ENCODE data around the gene SOCS1.

SOCS1 gene

DNA sequence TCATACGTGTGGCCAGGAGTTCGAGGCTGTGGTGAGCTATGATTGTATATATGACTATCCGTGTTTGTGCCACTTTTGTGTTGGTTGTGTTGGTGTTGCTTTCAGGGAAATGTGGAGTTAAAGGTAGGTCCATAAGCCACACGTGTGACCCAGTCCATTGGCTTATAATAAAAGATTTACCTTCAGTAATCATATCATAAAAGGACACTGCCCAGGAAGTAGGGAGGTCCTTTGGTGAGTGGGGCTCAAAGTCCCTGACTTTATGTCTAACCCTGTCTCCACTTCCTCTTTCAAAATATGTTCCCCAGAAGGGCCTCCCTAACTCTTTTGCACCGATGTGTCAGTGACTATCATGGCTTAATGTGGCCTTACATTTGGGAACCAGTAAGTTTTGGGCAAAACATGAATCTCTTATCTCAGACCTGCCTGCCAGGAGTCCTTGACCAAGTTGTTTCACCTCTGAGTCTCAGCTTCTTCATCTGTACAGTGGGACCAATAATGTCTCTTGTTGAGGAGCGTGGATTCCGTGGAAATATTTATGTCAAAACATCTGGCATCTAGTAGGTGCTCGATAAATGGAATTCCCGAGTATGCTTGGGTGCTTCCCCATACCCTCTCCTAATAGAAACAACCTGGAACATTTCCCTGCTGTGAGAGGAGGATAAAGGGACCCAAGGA, 8.3 kb upstream of the SOCS1 start:
- no peak overlapping the region for H3K27ac ChIP-seq
- TF ChIP-seq ZFX (IDR thresholded peaks at IDR 0.05; ENCODE audit: borderline replicate concordance): no peak
- TF ChIP-seq, protein P1, sequence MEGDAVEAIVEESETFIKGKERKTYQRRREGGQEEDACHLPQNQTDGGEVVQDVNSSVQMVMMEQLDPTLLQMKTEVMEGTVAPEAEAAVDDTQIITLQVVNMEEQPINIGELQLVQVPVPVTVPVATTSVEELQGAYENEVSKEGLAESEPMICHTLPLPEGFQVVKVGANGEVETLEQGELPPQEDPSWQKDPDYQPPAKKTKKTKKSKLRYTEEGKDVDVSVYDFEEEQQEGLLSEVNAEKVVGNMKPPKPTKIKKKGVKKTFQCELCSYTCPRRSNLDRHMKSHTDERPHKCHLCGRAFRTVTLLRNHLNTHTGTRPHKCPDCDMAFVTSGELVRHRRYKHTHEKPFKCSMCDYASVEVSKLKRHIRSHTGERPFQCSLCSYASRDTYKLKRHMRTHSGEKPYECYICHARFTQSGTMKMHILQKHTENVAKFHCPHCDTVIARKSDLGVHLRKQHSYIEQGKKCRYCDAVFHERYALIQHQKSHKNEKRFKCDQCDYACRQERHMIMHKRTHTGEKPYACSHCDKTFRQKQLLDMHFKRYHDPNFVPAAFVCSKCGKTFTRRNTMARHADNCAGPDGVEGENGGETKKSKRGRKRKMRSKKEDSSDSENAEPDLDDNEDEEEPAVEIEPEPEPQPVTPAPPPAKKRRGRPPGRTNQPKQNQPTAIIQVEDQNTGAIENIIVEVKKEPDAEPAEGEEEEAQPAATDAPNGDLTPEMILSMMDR (IDR thresholded peaks at IDR 0.05): no peak

DNA sequence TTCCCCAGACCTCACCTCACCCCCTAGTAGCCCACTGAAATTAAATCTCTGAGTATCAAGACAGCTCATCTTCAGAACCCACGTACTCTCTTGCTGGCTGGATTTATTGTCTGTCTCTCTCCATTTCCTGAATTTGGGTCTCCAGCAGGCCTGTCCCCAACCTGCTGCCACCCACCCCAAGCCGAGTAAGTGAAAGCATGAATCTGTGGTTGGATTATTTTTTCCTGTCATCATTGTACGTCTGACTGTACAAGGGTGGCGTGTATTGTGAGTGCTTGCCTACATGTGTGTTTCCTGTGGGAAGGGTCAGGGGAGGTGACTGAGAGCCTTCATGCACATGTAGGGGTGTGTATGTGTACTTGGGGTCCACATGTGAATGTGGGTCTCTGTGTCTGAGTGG, 7.7 kb upstream of the SOCS1 start:
- TF ChIP-seq ZFX (IDR thresholded peaks at IDR 0.05; ENCODE audit: borderline replicate concordance): no peak
- TF ChIP-seq, protein P1 (IDR thresholded peaks at IDR 0.05): no peak
- H3K27ac ChIP-seq: no peak overlapping the region

DNA sequence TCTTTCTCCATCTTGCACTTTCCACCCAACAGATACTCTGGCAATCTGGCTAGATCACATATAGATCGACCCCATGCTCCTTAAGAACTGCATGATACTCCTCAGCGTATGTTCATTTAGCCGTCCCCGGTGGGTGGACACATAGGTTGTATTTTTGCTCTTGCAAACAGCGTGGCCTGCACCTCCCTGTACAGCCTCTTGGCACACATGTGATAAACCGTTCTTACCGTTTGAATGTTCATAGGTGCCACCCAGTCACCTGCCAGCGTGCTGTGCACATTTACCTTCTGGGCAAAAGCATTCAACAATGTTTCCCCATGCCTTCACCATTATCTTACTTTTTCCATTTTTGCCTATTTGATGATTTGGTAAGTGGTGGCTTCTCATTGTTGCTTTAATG, 6.9 kb upstream of the SOCS1 start:
- TF ChIP-seq, protein P1 (IDR thresholded peaks at IDR 0.05): no peak
- no peak overlapping the region for H3K27ac ChIP-seq

DNA sequence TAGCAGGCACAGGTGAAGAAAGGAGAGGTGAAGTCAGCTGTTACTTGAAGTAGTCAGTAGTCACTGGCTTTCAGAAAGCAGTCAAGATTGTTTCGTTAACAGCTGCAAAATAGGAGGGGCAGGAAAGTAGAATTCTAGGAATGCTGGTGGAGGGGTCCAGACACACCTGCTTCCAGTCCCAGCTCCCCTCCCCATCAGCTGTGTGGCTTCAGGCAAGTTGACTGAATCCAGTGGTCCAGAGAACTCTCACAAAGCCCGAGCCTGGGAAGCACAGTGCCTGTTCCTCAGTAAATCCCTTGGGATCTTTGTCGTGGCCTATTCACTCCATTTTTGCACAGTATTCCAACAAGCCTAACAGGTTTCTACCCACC, 4.6 kb upstream of the SOCS1 start:
- H3K27ac ChIP-seq: no peak overlapping the region
- TF ChIP-seq, protein P1 (IDR thresholded peaks at IDR 0.05): no peak
- TF ChIP-seq ZFX (IDR thresholded peaks at IDR 0.05; ENCODE audit: borderline replicate concordance): no peak

DNA sequence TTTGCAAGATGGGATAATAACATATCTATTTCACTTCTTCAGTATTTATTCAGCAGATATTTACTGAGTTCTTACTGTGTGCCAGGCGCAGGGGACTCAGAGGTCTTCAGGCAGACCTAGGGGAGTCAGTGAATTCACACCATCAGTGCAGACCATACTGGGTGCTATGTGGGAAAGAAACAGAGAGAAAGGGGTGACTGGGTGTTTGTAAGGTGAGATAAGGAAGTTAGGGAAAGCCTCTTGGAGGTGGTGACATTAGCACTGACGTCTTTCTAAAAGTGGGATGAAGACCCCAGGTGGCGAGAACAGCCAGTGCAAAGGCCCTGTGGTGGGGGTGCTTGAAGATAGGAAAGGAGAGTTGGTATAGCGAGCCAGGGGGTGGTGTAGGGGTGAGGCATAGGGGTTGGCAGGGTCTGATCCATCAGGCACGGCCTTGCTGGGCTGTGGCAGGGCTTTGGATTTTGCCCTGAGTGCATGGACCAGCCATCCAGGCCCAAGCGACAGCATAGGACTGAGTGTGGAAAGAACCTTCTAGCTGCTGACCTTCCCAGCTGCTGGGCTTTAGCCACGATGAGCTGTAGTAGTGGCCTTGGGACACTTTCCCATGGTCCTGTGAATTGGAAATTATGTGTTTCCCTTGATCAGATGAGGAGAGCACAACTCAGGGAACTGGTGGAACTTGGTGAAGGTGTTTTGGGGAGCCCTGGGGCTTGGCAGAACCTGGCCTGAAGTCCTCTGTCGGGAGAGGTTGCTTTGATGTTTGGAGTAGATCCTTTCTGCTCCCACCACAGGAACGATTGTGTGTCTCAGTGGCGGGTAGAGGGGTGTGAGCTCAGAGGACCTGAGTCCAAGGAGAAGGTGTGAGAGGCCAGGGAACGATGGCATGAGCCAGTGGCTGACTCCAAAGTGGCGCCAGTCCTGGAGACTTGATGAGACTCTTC, 3.9 kb upstream of the SOCS1 start:
- TF ChIP-seq, protein P1 (IDR thresholded peaks at IDR 0.05): no peak
- TF ChIP-seq ZFX (IDR thresholded peaks at IDR 0.05; ENCODE audit: borderline replicate concordance): no peak
- H3K27ac ChIP-seq: no peak overlapping the region

DNA sequence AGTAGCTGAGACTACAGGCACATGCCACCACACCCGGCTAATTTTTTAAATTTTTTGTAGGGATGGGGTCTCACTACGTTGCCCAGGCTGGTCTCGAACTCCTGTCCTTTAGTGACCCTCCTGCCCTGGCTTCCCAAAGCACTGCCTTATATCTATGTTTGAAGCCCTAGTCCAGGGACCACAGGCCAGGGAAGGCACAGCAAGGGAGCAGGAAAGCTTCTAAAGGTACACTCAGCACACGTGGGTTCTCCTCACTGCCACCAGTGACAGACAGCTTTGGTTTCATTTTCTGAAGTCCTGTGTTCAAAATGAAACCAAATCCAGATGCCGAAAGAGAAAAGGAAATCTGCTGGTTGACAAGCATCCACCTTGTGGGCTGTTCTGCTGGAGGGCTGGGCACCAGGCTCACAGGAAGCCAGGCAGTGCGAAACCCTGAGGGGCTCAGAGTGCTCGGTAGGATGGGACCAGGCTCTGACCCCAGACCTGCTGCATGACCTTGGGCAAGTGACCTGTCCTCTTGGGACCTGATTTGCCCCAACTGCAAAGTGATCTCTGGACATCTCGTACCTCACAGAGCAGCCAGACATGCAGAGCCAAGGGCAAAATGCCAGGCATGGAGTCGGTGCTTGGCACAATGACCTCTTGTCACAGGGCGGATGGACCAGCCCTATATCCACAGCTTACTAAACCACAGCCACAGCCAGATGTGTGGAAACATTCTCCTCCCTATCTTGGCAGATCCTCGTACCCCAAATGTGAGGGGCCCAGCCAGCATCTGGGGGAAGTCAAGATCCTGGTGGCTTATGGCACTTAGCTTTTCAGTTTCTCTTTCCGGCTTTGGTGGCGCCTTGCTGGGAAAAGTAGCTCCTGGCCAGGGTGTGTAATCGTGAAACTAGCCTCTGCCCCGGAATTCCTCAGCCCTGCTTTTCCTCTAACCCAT, 2.8 kb upstream of the SOCS1 start:
- TF ChIP-seq, protein P1 (IDR thresholded peaks at IDR 0.05): no peak
- no peak for TF ChIP-seq ZFX (IDR thresholded peaks at IDR 0.05; ENCODE audit: borderline replicate concordance)
- H3K27ac ChIP-seq: no peak overlapping the region
